K562 (cell line): ENCODE measurements around the gene RNF214. TPM values are rescaled to one million over a fixed set of nuclear protein-coding genes. Genes with fewer than 3 reads are reported as not detected.

ENCODE experiments used
- ARNT ChIP-seq, 2 experiments: fragments of 450-650 bp; IDR thresholded peaks; 2 replicates each; pipeline ENCODE4 v1.6.1; 2016; ENCODE audit warnings: mild to moderate bottlenecking in 1 of 2
- BRF1 ChIP-seq: IDR thresholded peaks from 3 replicates; pipeline ENCODE4 v1.6.1; 2011; ENCODE audit warnings: borderline replicate concordance, mild to moderate bottlenecking; ENCODE audit not compliant: insufficient read length; ENCODE audit errors: extremely low read depth
- CC2D1A ChIP-seq: fragments of 450-650 bp; IDR thresholded peaks from 2 replicates; pipeline ENCODE4 v1.6.1; 2017; ENCODE audit warnings: mild to moderate bottlenecking
- PRPF4 ChIP-seq: fragments of 200-400 bp; formaldehyde crosslinking; IDR thresholded peaks from one replicate; pipeline ENCODE4 v1.6.1; 2017; ENCODE audit warnings: low read length, low read depth, mild to moderate bottlenecking; ENCODE audit not compliant: insufficient read depth, poor library complexity, severe bottlenecking
- RBFOX2 ChIP-seq: fragments of 200-400 bp; formaldehyde crosslinking; IDR thresholded peaks from 2 replicates; pipeline ENCODE4 v1.6.1; 2017; ENCODE audit warnings: low read depth, mild to moderate bottlenecking, low read length, moderate library complexity
- TFAM ChIP-seq: fragments of 250-450 bp; sonication (Bioruptor Pico); conservative IDR thresholded peaks from 2 replicates; pipeline ENCODE4 v1.5.0; 2021; ENCODE audit warnings: mild to moderate bottlenecking, moderate library complexity
- ZNF175 ChIP-seq: fragments of 200-800 bp; sonication (Bioruptor generic); IDR thresholded peaks from 2 replicates; pipeline ENCODE4 v1.6.1; 2016; ENCODE audit warnings: low read depth, mild to moderate bottlenecking, missing genetic modification characterization, missing compliant biosample characterization
- ZNF197 ChIP-seq: fragments of 200-800 bp; sonication (Bioruptor generic); IDR thresholded peaks from 2 replicates; pipeline ENCODE4 v1.6.1; 2016; ENCODE audit warnings: low read depth, missing genetic modification characterization, missing compliant biosample characterization
- ZNF41 ChIP-seq: fragments of 250-450 bp; sonication (Bioruptor Pico); conservative IDR thresholded peaks from 2 replicates; pipeline ENCODE4 v1.4.0; 2020; ENCODE audit warnings: mild to moderate bottlenecking
- polyA plus RNA-seq, 8 experiments: library from polyadenylated mRNA; depleted of rRNA in 4 of 8; stranded (reverse) in 5 of 8; unstranded in 3 of 8; fragments of >200 nt; fragmentation: Nextera tagmentation in 2 of 8; fragmentation: Illumina TruSeq in 1 of 8; extraction: Ambion mirVana in 2 of 8; extraction: Trizol in 1 of 8; gene quantifications; 2 replicates each; pipeline versions ENCODE4 v1.2.1 to v1.2.3, GENCODE V29; 2011 to 2014; ENCODE audit warnings: inconsistent platforms in 1 of 8, missing spikeins in 1 of 8
- total RNA-seq, 7 experiments: library from RNA; depleted of rRNA in 6 of 7; stranded (reverse); fragments of >200 nt in 6 of 7; fragmentation: Illumina TruSeq in 2 of 7; extraction: Trizol in 2 of 7; gene quantifications; 2 replicates each; pipeline versions ENCODE4 v1.2.1 to v1.2.3, GENCODE V29; 2011 to 2021; ENCODE audit warnings: low replicate concordance in 1 of 7
- TF ChIP-seq, protein P1 (sequence below): fragments of 250-450 bp; sonication (Bioruptor Pico); IDR thresholded peaks from 2 replicates; pipeline ENCODE4 v1.5.0; 2021; ENCODE audit warnings: mild to moderate bottlenecking, borderline replicate concordance
- TF ChIP-seq, protein P2 (sequence below): fragments of 200-400 bp; formaldehyde crosslinking; IDR thresholded peaks from 2 replicates; pipeline ENCODE4 v1.6.1; 2017; ENCODE audit warnings: mild to moderate bottlenecking, low read depth, low read length, moderate library complexity
- TF ChIP-seq, protein P3 (sequence below): fragments of 150-350 bp; IDR thresholded peaks from 2 replicates; pipeline ENCODE4 v1.6.1; 2014; ENCODE audit warnings: low read depth, mild to moderate bottlenecking, low read length, borderline replicate concordance
- TF ChIP-seq, protein P4 (sequence below), 2 experiments: fragments of 450-650 bp in 1 of 2; IDR thresholded peaks; 2 replicates each; pipeline ENCODE4 v1.6.1; 2011 to 2017; ENCODE audit warnings: low read depth in 2 of 2, antibody characterized with exemption in 1 of 2, borderline replicate concordance in 1 of 2, low read length in 1 of 2, mild to moderate bottlenecking in 1 of 2, mixed read lengths in 1 of 2; ENCODE audit not compliant: control insufficient read depth in 1 of 2

RNF214 gene
- total and polyA plus RNA-seq, 9 of the 15 experiments (the other 6 are each of a cell fraction or from before 2014, with no cell fraction given): 6.6 to 24.8 (median 11.9) TPM

DNA sequence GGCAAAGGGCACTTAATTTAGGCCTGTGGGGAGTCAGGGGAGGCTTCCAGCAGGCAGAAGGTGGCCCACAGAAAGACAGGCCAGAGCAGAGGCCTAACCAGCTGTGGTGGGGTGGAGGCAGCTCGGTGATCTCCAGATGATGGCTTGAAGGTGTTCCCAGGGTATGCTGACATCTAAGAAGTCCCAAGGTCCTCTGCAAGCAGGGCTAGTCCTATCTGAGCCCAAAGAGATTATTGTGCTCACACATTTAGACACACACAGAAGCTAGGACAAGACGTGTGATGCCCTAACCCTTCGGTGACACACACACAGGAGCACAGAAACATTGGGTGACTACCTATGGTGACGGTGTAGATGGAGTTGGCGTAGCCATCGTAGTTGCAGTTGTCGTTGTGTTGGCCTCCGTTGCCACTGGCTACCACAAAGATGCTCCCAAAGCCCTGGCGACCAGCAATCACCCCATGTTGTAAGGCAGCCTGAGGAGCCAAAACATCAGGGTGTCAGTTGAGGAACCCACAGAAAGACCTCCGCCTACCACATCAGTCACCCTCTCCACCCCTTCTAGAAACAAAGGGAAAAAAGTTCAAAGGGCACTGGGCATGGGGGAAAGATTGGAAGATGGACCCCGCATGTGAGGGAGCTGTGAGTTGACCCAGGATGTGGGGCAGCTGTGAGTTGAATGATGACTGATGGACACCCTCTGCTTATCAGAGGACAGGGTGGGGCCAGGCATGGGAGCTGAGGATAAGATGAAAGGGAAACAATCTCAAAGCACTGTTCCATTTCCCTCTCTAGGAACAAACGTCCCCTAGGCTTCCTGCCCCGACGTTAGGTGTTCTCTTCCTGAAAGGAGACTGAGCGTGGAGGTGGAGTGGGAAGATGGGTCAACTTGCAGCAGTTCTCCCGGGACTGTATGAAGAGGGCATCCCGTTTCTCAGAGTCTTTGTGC, 8.5 kb upstream of the RNF214 start (continued):
- TF ChIP-seq ARNT (IDR thresholded peaks at IDR 0.05) (peak; percentile 56 to 60; a peak in 1 of 4 replicates), CC2D1A (peak; percentile 88; the same call in 1 of the 2 replicates), ZNF41 (CRISPR knock-in tag) (no peak), PRPF4 (no peak), RBFOX2 (no peak), ZNF175 (CRISPR knock-in tag) (0 out of 2 replicates have a peak, but pooled peaks have one; percentile 45), TFAM (CRISPR knock-in tag) (no peak), ZNF197 (CRISPR knock-in tag) (no peak), BRF1 (no peak)
- TF ChIP-seq, protein P1, sequence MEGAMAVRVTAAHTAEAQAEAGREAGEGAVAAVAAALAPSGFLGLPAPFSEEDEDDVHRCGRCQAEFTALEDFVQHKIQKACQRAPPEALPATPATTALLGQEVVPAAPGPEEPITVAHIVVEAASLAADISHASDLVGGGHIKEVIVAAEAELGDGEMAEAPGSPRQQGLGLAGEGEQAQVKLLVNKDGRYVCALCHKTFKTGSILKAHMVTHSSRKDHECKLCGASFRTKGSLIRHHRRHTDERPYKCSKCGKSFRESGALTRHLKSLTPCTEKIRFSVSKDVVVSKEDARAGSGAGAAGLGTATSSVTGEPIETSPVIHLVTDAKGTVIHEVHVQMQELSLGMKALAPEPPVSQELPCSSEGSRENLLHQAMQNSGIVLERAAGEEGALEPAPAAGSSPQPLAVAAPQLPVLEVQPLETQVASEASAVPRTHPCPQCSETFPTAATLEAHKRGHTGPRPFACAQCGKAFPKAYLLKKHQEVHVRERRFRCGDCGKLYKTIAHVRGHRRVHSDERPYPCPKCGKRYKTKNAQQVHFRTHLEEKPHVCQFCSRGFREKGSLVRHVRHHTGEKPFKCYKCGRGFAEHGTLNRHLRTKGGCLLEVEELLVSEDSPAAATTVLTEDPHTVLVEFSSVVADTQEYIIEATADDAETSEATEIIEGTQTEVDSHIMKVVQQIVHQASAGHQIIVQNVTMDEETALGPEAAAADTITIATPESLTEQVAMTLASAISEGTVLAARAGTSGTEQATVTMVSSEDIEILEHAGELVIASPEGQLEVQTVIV (CRISPR knock-in tag): no peak
- TF ChIP-seq, protein P2, sequence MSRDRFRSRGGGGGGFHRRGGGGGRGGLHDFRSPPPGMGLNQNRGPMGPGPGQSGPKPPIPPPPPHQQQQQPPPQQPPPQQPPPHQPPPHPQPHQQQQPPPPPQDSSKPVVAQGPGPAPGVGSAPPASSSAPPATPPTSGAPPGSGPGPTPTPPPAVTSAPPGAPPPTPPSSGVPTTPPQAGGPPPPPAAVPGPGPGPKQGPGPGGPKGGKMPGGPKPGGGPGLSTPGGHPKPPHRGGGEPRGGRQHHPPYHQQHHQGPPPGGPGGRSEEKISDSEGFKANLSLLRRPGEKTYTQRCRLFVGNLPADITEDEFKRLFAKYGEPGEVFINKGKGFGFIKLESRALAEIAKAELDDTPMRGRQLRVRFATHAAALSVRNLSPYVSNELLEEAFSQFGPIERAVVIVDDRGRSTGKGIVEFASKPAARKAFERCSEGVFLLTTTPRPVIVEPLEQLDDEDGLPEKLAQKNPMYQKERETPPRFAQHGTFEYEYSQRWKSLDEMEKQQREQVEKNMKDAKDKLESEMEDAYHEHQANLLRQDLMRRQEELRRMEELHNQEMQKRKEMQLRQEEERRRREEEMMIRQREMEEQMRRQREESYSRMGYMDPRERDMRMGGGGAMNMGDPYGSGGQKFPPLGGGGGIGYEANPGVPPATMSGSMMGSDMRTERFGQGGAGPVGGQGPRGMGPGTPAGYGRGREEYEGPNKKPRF: no peak
- TF ChIP-seq, protein P3, sequence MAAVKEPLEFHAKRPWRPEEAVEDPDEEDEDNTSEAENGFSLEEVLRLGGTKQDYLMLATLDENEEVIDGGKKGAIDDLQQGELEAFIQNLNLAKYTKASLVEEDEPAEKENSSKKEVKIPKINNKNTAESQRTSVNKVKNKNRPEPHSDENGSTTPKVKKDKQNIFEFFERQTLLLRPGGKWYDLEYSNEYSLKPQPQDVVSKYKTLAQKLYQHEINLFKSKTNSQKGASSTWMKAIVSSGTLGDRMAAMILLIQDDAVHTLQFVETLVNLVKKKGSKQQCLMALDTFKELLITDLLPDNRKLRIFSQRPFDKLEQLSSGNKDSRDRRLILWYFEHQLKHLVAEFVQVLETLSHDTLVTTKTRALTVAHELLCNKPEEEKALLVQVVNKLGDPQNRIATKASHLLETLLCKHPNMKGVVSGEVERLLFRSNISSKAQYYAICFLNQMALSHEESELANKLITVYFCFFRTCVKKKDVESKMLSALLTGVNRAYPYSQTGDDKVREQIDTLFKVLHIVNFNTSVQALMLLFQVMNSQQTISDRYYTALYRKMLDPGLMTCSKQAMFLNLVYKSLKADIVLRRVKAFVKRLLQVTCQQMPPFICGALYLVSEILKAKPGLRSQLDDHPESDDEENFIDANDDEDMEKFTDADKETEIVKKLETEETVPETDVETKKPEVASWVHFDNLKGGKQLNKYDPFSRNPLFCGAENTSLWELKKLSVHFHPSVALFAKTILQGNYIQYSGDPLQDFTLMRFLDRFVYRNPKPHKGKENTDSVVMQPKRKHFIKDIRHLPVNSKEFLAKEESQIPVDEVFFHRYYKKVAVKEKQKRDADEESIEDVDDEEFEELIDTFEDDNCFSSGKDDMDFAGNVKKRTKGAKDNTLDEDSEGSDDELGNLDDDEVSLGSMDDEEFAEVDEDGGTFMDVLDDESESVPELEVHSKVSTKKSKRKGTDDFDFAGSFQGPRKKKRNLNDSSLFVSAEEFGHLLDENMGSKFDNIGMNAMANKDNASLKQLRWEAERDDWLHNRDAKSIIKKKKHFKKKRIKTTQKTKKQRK: no peak
- TF ChIP-seq, protein P4, sequence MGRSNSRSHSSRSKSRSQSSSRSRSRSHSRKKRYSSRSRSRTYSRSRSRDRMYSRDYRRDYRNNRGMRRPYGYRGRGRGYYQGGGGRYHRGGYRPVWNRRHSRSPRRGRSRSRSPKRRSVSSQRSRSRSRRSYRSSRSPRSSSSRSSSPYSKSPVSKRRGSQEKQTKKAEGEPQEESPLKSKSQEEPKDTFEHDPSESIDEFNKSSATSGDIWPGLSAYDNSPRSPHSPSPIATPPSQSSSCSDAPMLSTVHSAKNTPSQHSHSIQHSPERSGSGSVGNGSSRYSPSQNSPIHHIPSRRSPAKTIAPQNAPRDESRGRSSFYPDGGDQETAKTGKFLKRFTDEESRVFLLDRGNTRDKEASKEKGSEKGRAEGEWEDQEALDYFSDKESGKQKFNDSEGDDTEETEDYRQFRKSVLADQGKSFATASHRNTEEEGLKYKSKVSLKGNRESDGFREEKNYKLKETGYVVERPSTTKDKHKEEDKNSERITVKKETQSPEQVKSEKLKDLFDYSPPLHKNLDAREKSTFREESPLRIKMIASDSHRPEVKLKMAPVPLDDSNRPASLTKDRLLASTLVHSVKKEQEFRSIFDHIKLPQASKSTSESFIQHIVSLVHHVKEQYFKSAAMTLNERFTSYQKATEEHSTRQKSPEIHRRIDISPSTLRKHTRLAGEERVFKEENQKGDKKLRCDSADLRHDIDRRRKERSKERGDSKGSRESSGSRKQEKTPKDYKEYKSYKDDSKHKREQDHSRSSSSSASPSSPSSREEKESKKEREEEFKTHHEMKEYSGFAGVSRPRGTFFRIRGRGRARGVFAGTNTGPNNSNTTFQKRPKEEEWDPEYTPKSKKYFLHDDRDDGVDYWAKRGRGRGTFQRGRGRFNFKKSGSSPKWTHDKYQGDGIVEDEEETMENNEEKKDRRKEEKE (IDR thresholded peaks at IDR 0.05; ENCODE audit: borderline replicate concordance in 1 of 2, control insufficient read depth in 1 of 2, low read depth in 2 of 2, low read length in 1 of 2): no peak
